Heart left ventricle (tissue), 13 donors: ENCODE results near the gene PLBD1.

Experiments
- CTCF ChIP-seq, 12 donors: fragments of 200-600 bp; sonication (generic) in 4 of 12; IDR thresholded peaks; one replicate each; pipeline versions ENCODE4 v1.5.0 to v1.8.0; 2018 to 2022; ENCODE audit warnings: antibody characterized with exemption in 12 of 12, mild to moderate bottlenecking in 5 of 12
- POLR2A ChIP-seq, 2 donors: fragments of 450-650 bp; IDR thresholded peaks; one replicate each; pipeline ENCODE4 v1.6.1; 2017; ENCODE audit warnings: antibody characterized with exemption in 2 of 2, mild to moderate bottlenecking in 2 of 2, moderate library complexity in 2 of 2
- donor health status: ischemic (EF 13 %, LVEDD 7.1; RV severe dilation, severe dysfunction).
- donor health status: DM: no; HTN: yes; CAD: no.
- donor health status: DM: no; HTN: no; CAD: no.
- donor health status: ischemic (EF 25% LVEDD 6.9; RV normal size, moderate dysfunction).
- donor health status: ischemic (EF 25% LVEDD 5.7; RV mildly dilated, moderate dysfunction).
- donor health status: ischemic (EF 35%, LVEDD 5.7; RV mildly dilated, moderate dysfunction).
- donor health status: nonischemic (EF 11% LVEDD 7.7; RV severe dilation, severe dysfunction).
- donor health status: DM: yes; HTN: yes; CAD: no.
- donor health status: PGD.
- donor health status: ischemic (EF 29% LVEDD 5.4; RV normal size, mild dysfunction).
- donor health status: nonischemic (EF 23%, LVEDD 6.1; RV moderate dilation, normal function).

- TF ChIP-seq CTCF (IDR thresholded peaks at IDR 0.05), result no peak
- TF ChIP-seq POLR2A (IDR thresholded peaks at IDR 0.05), result no peak
Observed at GRCh38 chr12:14613718-14614117, 46.0 kb upstream of the PLBD1 start.
